Measurements from ENCODE around the gene ATP1A1.
A peak's percentile ranks its signal among the peaks of the same experiment; 100 is the strongest.

Gene ATP1A1

GRCh38 chr1:116415699-116416533 is 42.9 kb downstream of the ATP1A1 start:
- H3K4me3 ChIP-seq (ENCODE audit: low read depth, low read length), result no peak overlapping the region
- no peak for TF ChIP-seq CTCF (IDR thresholded peaks at IDR 0.05; ENCODE audit: low read depth, low read length, missing control alignments)
- DNase-seq (ENCODE audit: low read depth), result no peak

GRCh38 chr1:116416854-116417513 is 43.9 kb downstream of the ATP1A1 start:
- peak overlapping the region; percentile 99; the same call in 1 of the 2 replicates for H3K4me3 ChIP-seq (ENCODE audit: low read depth, low read length)
- no peak for TF ChIP-seq CTCF (IDR thresholded peaks at IDR 0.05; ENCODE audit: low read depth, low read length, missing control alignments)
- DNase-seq (ENCODE audit: low read depth), result no peak

- peak overlapping the region; percentile 99 for H3K4me3 ChIP-seq (ENCODE audit: low read depth, low read length)
- DNase-seq (ENCODE audit: low read depth), result no peak
- no peak for TF ChIP-seq CTCF (IDR thresholded peaks at IDR 0.05; ENCODE audit: low read depth, low read length, missing control alignments)
These were observed 44.6 kb downstream of the ATP1A1 start for GRCh38 chr1:116417678-116418077.

- TF ChIP-seq CTCF (IDR thresholded peaks at IDR 0.05; ENCODE audit: low read depth, low read length, missing control alignments), result no peak
- H3K4me3 ChIP-seq (ENCODE audit: low read depth, low read length), result peak overlapping the region; percentile 99
- peak; percentile 53 for DNase-seq (ENCODE audit: low read depth)
These were observed 45.2 kb downstream of the ATP1A1 start for GRCh38 chr1:116418091-116418830.

GRCh38 chr1:116420417-116421200 is 47.6 kb downstream of the ATP1A1 start:
- H3K4me3 ChIP-seq (ENCODE audit: low read depth, low read length), result no peak overlapping the region
- no peak for TF ChIP-seq CTCF (IDR thresholded peaks at IDR 0.05; ENCODE audit: low read depth, low read length, missing control alignments)
- no peak for DNase-seq (ENCODE audit: low read depth)

GRCh38 chr1:116424438-116424837 is 51.4 kb downstream of the ATP1A1 start:
- DNase-seq (ENCODE audit: low read depth), result no peak
- H3K4me3 ChIP-seq (ENCODE audit: low read depth, low read length), result no peak overlapping the region

More at GRCh38 chr1:116424438-116424837, 51.4 kb downstream of the ATP1A1 start:
- no peak for TF ChIP-seq CTCF (IDR thresholded peaks at IDR 0.05; ENCODE audit: low read depth, low read length, missing control alignments)

All from GM12864 (cell line).